ENCODE measurements around the gene USP32.
"Not testable (repeated sequence)": the region's sequence is repeated elsewhere in the genome, so short reads cannot be mapped to it uniquely, and the experiment has no call there.

The USP32 gene

GRCh38 chr17:60351012-60351695 is 40.8 kb downstream of the USP32 start:
- H3K4me3 ChIP-seq (ENCODE audit: control insufficient read depth, low read depth, low read length), result no peak overlapping the region
- TF ChIP-seq, protein P1, sequence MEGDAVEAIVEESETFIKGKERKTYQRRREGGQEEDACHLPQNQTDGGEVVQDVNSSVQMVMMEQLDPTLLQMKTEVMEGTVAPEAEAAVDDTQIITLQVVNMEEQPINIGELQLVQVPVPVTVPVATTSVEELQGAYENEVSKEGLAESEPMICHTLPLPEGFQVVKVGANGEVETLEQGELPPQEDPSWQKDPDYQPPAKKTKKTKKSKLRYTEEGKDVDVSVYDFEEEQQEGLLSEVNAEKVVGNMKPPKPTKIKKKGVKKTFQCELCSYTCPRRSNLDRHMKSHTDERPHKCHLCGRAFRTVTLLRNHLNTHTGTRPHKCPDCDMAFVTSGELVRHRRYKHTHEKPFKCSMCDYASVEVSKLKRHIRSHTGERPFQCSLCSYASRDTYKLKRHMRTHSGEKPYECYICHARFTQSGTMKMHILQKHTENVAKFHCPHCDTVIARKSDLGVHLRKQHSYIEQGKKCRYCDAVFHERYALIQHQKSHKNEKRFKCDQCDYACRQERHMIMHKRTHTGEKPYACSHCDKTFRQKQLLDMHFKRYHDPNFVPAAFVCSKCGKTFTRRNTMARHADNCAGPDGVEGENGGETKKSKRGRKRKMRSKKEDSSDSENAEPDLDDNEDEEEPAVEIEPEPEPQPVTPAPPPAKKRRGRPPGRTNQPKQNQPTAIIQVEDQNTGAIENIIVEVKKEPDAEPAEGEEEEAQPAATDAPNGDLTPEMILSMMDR (IDR thresholded peaks at IDR 0.05; ENCODE audit: control insufficient read depth, insufficient read depth, low read depth, low read length, missing control alignments), result no peak
- DNase-seq (ENCODE audit: low read depth), result no peak

GRCh38 chr17:60348616-60349015 is 43.3 kb downstream of the USP32 start:
- TF ChIP-seq, protein P1 (IDR thresholded peaks at IDR 0.05; ENCODE audit: control insufficient read depth, insufficient read depth, low read depth, low read length, missing control alignments), result no peak
- H3K4me3 ChIP-seq (ENCODE audit: control insufficient read depth, low read depth, low read length), result no peak overlapping the region
- no peak for DNase-seq (ENCODE audit: low read depth)

DNA sequence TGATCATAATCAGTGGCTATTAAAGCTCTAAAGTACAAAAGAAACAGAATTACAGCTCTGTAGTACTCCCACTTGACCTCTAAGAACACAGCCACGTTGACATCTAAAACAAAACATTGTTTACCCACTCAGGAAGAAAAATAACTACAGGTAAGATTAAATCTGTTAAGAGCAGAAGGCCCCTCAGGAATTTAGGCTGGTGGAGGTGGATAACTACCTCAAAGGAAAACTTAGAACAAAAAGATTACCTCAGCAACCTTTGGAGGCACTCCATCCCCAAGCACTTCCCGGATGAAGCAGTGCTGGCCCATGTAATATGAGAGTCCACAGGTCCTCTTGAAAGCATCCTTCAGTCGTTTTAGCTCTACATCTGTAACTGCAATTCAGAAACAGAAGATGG is 46.7 kb downstream of the USP32 start:
- TF ChIP-seq, protein P1 (IDR thresholded peaks at IDR 0.05; ENCODE audit: control insufficient read depth, insufficient read depth, low read depth, low read length, missing control alignments), result no peak
- DNase-seq (ENCODE audit: low read depth), result no peak
- no peak overlapping the region for H3K4me3 ChIP-seq (ENCODE audit: control insufficient read depth, low read depth, low read length)

GRCh38 chr17:60342492-60342891 is 49.4 kb downstream of the USP32 start:
- H3K4me3 ChIP-seq (ENCODE audit: control insufficient read depth, low read depth, low read length); DNase-seq (ENCODE audit: low read depth): not testable (repeated sequence)

GRCh38 chr17:60335289-60335688 is 56.6 kb downstream of the USP32 start:
- TF ChIP-seq, protein P1 (IDR thresholded peaks at IDR 0.05; ENCODE audit: control insufficient read depth, insufficient read depth, low read depth, low read length, missing control alignments), result no peak
- no peak for DNase-seq (ENCODE audit: low read depth)
- H3K4me3 ChIP-seq (ENCODE audit: control insufficient read depth, low read depth, low read length), result no peak overlapping the region

DNA sequence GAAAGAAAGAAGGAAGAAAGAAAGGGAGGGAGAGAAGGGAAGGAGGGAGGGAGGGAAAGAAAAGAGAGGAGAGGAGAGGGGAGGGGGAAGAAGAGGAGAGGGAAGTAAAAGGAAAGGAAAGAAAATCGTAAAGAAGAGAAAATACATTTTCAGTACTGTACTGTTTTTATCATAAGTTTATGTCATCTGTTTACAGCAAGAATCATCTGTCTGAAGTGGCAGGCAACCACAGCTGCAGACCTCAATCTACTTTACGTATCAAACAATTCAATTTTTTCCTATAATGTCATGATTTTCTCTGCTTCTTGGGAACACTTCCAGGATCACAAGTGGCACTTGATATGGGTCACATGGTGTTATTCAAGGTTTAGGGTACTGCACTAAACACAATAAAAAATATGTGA is 58.3 kb downstream of the USP32 start:
- TF ChIP-seq, protein P1 (IDR thresholded peaks at IDR 0.05; ENCODE audit: control insufficient read depth, insufficient read depth, low read depth, low read length, missing control alignments), result no peak
- no peak for DNase-seq (ENCODE audit: low read depth)
- no peak overlapping the region for H3K4me3 ChIP-seq (ENCODE audit: control insufficient read depth, low read depth, low read length)

- not testable (repeated sequence) for DNase-seq (ENCODE audit: low read depth); H3K4me3 ChIP-seq (ENCODE audit: control insufficient read depth, low read depth, low read length)
Observed at GRCh38 chr17:60333072-60333471, 58.9 kb downstream of the USP32 start.

- DNase-seq (ENCODE audit: low read depth), result no peak
- no peak overlapping the region for H3K4me3 ChIP-seq (ENCODE audit: control insufficient read depth, low read depth, low read length)
- TF ChIP-seq, protein P1 (IDR thresholded peaks at IDR 0.05; ENCODE audit: control insufficient read depth, insufficient read depth, low read depth, low read length, missing control alignments), result no peak
Observed at GRCh38 chr17:60332574-60332973, 59.4 kb downstream of the USP32 start.

All from AG09309 (cell line).